AG09319 (cell line): ENCODE results near the gene PHETA1.
"Not testable (repeated sequence)": the region's sequence is repeated elsewhere in the genome, so short reads cannot be mapped to it uniquely, and the experiment has no call there.

ENCODE experiments used
- DNase-seq: peaks from one replicate; pipeline ENCODE4 v3.0.0-alpha.2; 2010; ENCODE audit warnings: low read depth; ENCODE audit errors: extremely low read depth
- CTCF ChIP-seq: IDR thresholded peaks from 2 replicates; pipeline ENCODE4 v1.5.1; 2011; ENCODE audit warnings: low read depth, mild to moderate bottlenecking, inconsistent platforms, low read length, moderate library complexity

Gene PHETA1

GRCh38 chr12:111335811-111336210 is 33.1 kb downstream of the PHETA1 start:
- no peak for DNase-seq
- no peak for TF ChIP-seq CTCF

GRCh38 chr12:111335301-111335700 is 33.6 kb downstream of the PHETA1 start:
- not testable (repeated sequence) for DNase-seq

GRCh38 chr12:111334393-111334915 is 34.4 kb downstream of the PHETA1 start:
- TF ChIP-seq CTCF = no peak
- DNase-seq = no peak

GRCh38 chr12:111330800-111331752 is 37.8 kb downstream of the PHETA1 start:
- peak; percentile 15 for DNase-seq
- peak; percentile 47 for TF ChIP-seq CTCF

GRCh38 chr12:111328138-111328537 is 40.8 kb downstream of the PHETA1 start:
- DNase-seq = no peak
- TF ChIP-seq CTCF = no peak

GRCh38 chr12:111327474-111327873 is 41.4 kb downstream of the PHETA1 start:
- no peak for DNase-seq
- no peak for TF ChIP-seq CTCF

GRCh38 chr12:111322336-111323250 is 46.3 kb downstream of the PHETA1 start:
- no peak for DNase-seq
- no peak for TF ChIP-seq CTCF
